ENCODE results near the gene HID1. TPM values are rescaled to one million over a fixed set of nuclear protein-coding genes. Genes with fewer than 3 reads are reported as not detected.

Gene HID1
- total RNA-seq, 3 donors from 2014 or later = 29.9 to 56.9 (median 47.4) TPM

GRCh38 chr17:75003957-75004355, 31.4 kb upstream of the HID1 start:
- H3K4me3 ChIP-seq = no peak overlapping the region
- peaks cover 3% of the 10 kb centered on the region for H3K4me1 ChIP-seq (ENCODE audit: low read depth)
- TF ChIP-seq CTCF (IDR thresholded peaks at IDR 0.05) = no peak
- no peaks in the 10 kb centered on the region for H3K9me3 ChIP-seq
- intact Hi-C loops (cut with DNase I, micrococcal nuclease) = no loop called here
- no peaks in the 10 kb centered on the region for H3K36me3 ChIP-seq (ENCODE audit: low read depth)
- DNase-seq = no peak
- ATAC-seq = no peak

GRCh38 chr17:75003070-75003956, 30.8 kb upstream of the HID1 start:
- intact Hi-C loops (cut with DNase I, micrococcal nuclease) = no loop called here
- Histone ChIP-seq H3K4me3 (no peak overlapping the region), H3K9me3 (no peaks in the 10 kb centered on the region), H3K4me1 (ENCODE audit: low read depth) (no peaks in the 10 kb centered on the region), H3K36me3 (ENCODE audit: low read depth) (no peaks in the 10 kb centered on the region)
- DNase-seq (no peak), ATAC-seq (no peak)
- TF ChIP-seq CTCF (IDR thresholded peaks at IDR 0.05) = no peak

- intact Hi-C loops (cut with DNase I, micrococcal nuclease) = no loop called here
- DNase-seq = no peak
- no peaks in the 10 kb centered on the region for H3K9me3 ChIP-seq
- TF ChIP-seq CTCF (IDR thresholded peaks at IDR 0.05) = no peak
- no peaks in the 10 kb centered on the region for H3K36me3 ChIP-seq (ENCODE audit: low read depth)
- no peak for ATAC-seq
- no peaks in the 10 kb centered on the region for H3K4me1 ChIP-seq (ENCODE audit: low read depth)
- H3K4me3 ChIP-seq = no peak overlapping the region
Measured at GRCh38 chr17:75001915-75002843, 29.6 kb upstream of the HID1 start.

- intact Hi-C loops (cut with DNase I, micrococcal nuclease) = no loop called here
Measured at GRCh38 chr17:74999523-74999922, 27.0 kb upstream of the HID1 start.

More at GRCh38 chr17:74999523-74999922, 27.0 kb upstream of the HID1 start:
- no peak overlapping the region for H3K4me3 ChIP-seq
- DNase-seq (no peak), ATAC-seq (no peak)
- no peak for TF ChIP-seq CTCF (IDR thresholded peaks at IDR 0.05)
- H3K9me3 ChIP-seq = no peaks in the 10 kb centered on the region
- no peaks in the 10 kb centered on the region for H3K4me1 ChIP-seq (ENCODE audit: low read depth)
- H3K36me3 ChIP-seq (ENCODE audit: low read depth) = no peaks in the 10 kb centered on the region

All from mucosa of descending colon (tissue), 3 donors.